ENCODE data around the gene SRPX2. TPM values are rescaled to one million over a fixed set of nuclear protein-coding genes. Genes with fewer than 3 reads are reported as not detected.

Gene SRPX2
- 10 to 100 TPM in 2 of 3 donors, 1 to 10 TPM in 1; 3.3 to 17.6 (median 13.9) TPM for total RNA-seq
- long read RNA-seq, donor 1, full-length matches to known transcripts: 3 of 7 reads
- long read RNA-seq, donor 1, partial matches to known transcripts: 0 of 7 reads
- long read RNA-seq, donor 1, other reads (novel, unspliced or antisense): 4 of 7 reads
- long read RNA-seq, donor 2, full-length matches to known transcripts: 9 of 15 reads
- long read RNA-seq, donor 2, partial matches to known transcripts: 1 of 15 reads
- long read RNA-seq, donor 2, other reads (novel, unspliced or antisense): 5 of 15 reads

- no peaks in the 10 kb centered on the region for H3K9me3 ChIP-seq
- DNase-seq (peak in 1 of 3 donors; percentile 32), ATAC-seq (peak; percentile 87)
- peaks cover 7% of the 10 kb centered on the region for H3K4me1 ChIP-seq (ENCODE audit: low read depth)
- H3K4me3 ChIP-seq: no peak within 1 kb of the TSS
- H3K36me3 ChIP-seq (ENCODE audit: low read depth): no peaks in the 10 kb centered on the region
- intact Hi-C loops (cut with DNase I, micrococcal nuclease): no loop called here
- TF ChIP-seq CTCF (IDR thresholded peaks at IDR 0.05): no peak
These were observed at the start of gene SRPX2 for GRCh38 chrX:100643956-100644860. SRPX2 (plus strand) TSS chrX:100644199; CDS start chrX:100646323, 2,124 bp downstream.

- no peaks in the 10 kb centered on the region for H3K9me3 ChIP-seq
- intact Hi-C loops (cut with DNase I, micrococcal nuclease): no loop called here
- H3K36me3 ChIP-seq (ENCODE audit: low read depth): no peaks in the 10 kb centered on the region
- H3K4me1 ChIP-seq (ENCODE audit: low read depth): no peaks in the 10 kb centered on the region
- no peak for DNase-seq
- TF ChIP-seq CTCF (IDR thresholded peaks at IDR 0.05): no peak
- no peak for ATAC-seq
- H3K4me3 ChIP-seq: no peak overlapping the region
These were observed 47.4 kb upstream of the SRPX2 start for GRCh38 chrX:100596601-100597000.

GRCh38 chrX:100599456-100599855, 44.5 kb upstream of the SRPX2 start:
- DNase-seq: no peak
- ATAC-seq: no peak
- no peak overlapping the region for H3K4me3 ChIP-seq
- no peaks in the 10 kb centered on the region for H3K9me3 ChIP-seq
- no peaks in the 10 kb centered on the region for H3K36me3 ChIP-seq (ENCODE audit: low read depth)
- TF ChIP-seq CTCF (IDR thresholded peaks at IDR 0.05): no peak
- H3K4me1 ChIP-seq (ENCODE audit: low read depth): no peaks in the 10 kb centered on the region
- intact Hi-C loops (cut with DNase I, micrococcal nuclease): no loop called here

GRCh38 chrX:100600340-100600739, 43.7 kb upstream of the SRPX2 start:
- intact Hi-C loops (cut with DNase I, micrococcal nuclease): no loop called here
- Histone ChIP-seq H3K9me3 (no peaks in the 10 kb centered on the region), H3K4me1 (ENCODE audit: low read depth) (no peaks in the 10 kb centered on the region), H3K36me3 (ENCODE audit: low read depth) (no peaks in the 10 kb centered on the region), H3K4me3 (no peak overlapping the region)
- TF ChIP-seq CTCF (IDR thresholded peaks at IDR 0.05): no peak
- DNase-seq: no peak
- peak; percentile 39 for ATAC-seq

GRCh38 chrX:100600758-100601157, 43.2 kb upstream of the SRPX2 start:
- TF ChIP-seq CTCF (IDR thresholded peaks at IDR 0.05): no peak
- DNase-seq (no peak), ATAC-seq (peak; percentile 47)
- H3K4me1 ChIP-seq (ENCODE audit: low read depth): no peaks in the 10 kb centered on the region
- intact Hi-C loops (cut with DNase I, micrococcal nuclease): no loop called here
- H3K9me3 ChIP-seq: no peaks in the 10 kb centered on the region
- H3K4me3 ChIP-seq: no peak overlapping the region
- no peaks in the 10 kb centered on the region for H3K36me3 ChIP-seq (ENCODE audit: low read depth)

Measured in mucosa of descending colon (tissue), 3 donors.